ENCODE results near the gene RXRG.
"Not testable (repeated sequence)": the region's sequence is repeated elsewhere in the genome, so short reads cannot be mapped to it uniquely, and the experiment has no call there.

RXRG gene

GRCh38 chr1:165444897-165445370 is at the start of gene RXRG:
Gene RXRG (minus strand): TSS chr1:165445126. CDS start chr1:165444893, 233 bp downstream.
- peak; percentile 56 for DNase-seq

GRCh38 chr1:165492845-165493373 is 48.0 kb upstream of the RXRG start:
- DNase-seq = no peak

- DNase-seq = no peak
These were observed 45.2 kb upstream of the RXRG start for GRCh38 chr1:165490175-165490574.

GRCh38 chr1:165487921-165488320 is 43.0 kb upstream of the RXRG start:
- no peak for DNase-seq

- DNase-seq = no peak
These were observed 41.7 kb upstream of the RXRG start for GRCh38 chr1:165486663-165487062.

- no peak for DNase-seq
These were observed 40.8 kb upstream of the RXRG start for GRCh38 chr1:165485716-165486115.

- no peak for DNase-seq
These were observed 39.6 kb upstream of the RXRG start for GRCh38 chr1:165484532-165484931.

GRCh38 chr1:165483412-165483811 is 38.5 kb upstream of the RXRG start:
- no peak for DNase-seq

GRCh38 chr1:165481820-165482532 is 37.0 kb upstream of the RXRG start:
- no peak for DNase-seq

GRCh38 chr1:165476776-165477175 is 31.9 kb upstream of the RXRG start:
- DNase-seq = no peak

GRCh38 chr1:165474196-165474595 is 29.3 kb upstream of the RXRG start:
- no peak for DNase-seq

GRCh38 chr1:165473081-165473480 is 28.2 kb upstream of the RXRG start:
- DNase-seq = no peak

GRCh38 chr1:165468726-165469249 is 23.9 kb upstream of the RXRG start:
- DNase-seq = no peak

GRCh38 chr1:165468253-165468652 is 23.3 kb upstream of the RXRG start:
- DNase-seq = no peak

- DNase-seq = no peak
These were observed 22.8 kb upstream of the RXRG start for GRCh38 chr1:165467706-165468105.

- no peak for DNase-seq
These were observed 19.1 kb upstream of the RXRG start for GRCh38 chr1:165463978-165464377.

- not testable (repeated sequence) for DNase-seq
These were observed 14.8 kb upstream of the RXRG start for GRCh38 chr1:165459683-165460082.

- no peak for DNase-seq
These were observed 11.9 kb upstream of the RXRG start for GRCh38 chr1:165456861-165457260.

- peak; percentile 79 for DNase-seq
These were observed 11.2 kb upstream of the RXRG start for GRCh38 chr1:165456114-165456513.

GRCh38 chr1:165455111-165455510 is 10.2 kb upstream of the RXRG start:
- DNase-seq = no peak

- DNase-seq = no peak
These were observed 9.2 kb upstream of the RXRG start for GRCh38 chr1:165454091-165454610.

GRCh38 chr1:165452336-165453130 is 7.6 kb upstream of the RXRG start:
- DNase-seq = no peak

GRCh38 chr1:165451691-165452090 is 6.8 kb upstream of the RXRG start:
- no peak for DNase-seq

Measured in NCI-H774 (cell line).